ENCODE results near the gene TAS2R42. TPM values are rescaled to one million over a fixed set of nuclear protein-coding genes. Genes with fewer than 3 reads are reported as not detected.

Gene TAS2R42, protein sequence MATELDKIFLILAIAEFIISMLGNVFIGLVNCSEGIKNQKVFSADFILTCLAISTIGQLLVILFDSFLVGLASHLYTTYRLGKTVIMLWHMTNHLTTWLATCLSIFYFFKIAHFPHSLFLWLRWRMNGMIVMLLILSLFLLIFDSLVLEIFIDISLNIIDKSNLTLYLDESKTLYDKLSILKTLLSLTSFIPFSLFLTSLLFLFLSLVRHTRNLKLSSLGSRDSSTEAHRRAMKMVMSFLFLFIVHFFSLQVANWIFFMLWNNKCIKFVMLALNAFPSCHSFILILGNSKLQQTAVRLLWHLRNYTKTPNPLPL
- total RNA-seq: not detected in 2 replicates

DNA sequence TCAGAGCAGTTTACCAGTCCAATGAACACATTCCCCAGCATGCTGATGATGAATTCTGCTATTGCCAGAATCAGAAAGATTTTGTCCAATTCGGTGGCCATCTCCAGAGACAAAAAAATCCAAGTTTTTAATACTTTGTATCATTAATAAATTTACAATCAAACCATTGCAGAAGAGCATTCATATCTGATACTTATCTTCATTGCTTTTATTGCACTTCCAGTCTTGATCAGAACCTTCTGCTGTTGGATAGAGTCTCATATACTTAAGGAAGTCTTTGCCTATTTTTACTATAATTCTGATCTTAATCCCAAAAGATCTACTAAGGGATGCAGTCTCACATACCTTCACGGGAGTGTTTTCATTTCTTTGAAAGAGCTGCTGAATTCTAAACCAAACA is at the start of gene TAS2R42:
TAS2R42 (minus strand) TSS at position 101 of the 400 bp plus-strand sequence; CDS start at position 101, 0 bp downstream.

DNA sequence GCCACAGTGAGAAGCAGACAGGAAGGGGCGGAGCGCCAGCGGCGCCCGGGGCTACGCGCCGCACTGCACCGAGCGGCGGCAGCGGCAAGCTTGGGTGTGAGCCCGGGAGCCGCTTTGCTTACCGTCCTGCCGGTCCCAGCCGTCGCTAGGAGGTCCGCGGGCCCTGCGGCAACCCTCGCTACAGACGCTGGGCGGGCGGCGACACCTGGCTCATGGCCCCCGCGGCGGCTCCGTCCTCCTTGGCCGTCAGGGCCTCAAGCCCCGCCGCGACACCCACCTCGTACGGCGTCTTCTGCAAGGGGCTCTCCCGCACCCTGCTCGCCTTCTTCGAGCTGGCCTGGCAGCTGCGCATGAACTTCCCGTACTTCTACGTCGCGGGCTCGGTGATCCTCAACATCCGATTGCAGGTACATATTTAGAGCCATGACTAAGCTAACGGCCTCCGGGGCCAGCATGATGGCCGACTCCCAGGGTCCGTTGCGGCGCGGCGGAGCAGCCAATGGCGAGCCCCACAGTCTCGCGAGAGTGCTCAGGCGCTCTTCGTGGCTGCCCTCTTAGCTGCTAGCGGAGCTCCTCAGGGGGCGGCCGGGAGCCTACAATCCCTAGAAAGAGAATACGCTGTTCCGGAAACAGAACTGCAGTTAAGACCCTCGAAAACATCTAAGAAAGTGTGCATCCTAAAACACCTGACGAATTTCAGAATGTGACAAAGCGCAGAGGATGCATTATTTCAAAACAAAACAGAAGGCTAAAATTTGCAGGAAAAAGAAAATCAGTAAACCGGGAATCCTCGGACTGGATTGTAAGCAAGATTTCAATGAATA is 15.4 kb downstream of the TAS2R42 start, which contains the start of gene SMIM10L1:
SMIM10L1 (plus strand) TSS at position 50 of the 824 bp plus-strand sequence; CDS start at position 213, 163 bp downstream.

Other genes starting within 250 kb of the TAS2R42 start
- 2.9 and 3.6 TPM in 2 replicates for gene TAS2R14, start 247.7 kb downstream of the TAS2R42 start, total RNA-seq
- gene TAS2R50, start 200.0 kb downstream of the TAS2R42 start, total RNA-seq: 3.5 and 4.2 TPM in 2 replicates
- gene TAS2R20, start 188.6 kb downstream of the TAS2R42 start, total RNA-seq: 3.9 and 5.8 TPM in 2 replicates
- 7.9 and 10.8 TPM in 2 replicates for gene TAS2R19, start 164.3 kb downstream of the TAS2R42 start, total RNA-seq
- gene TAS2R31, start 155.5 kb downstream of the TAS2R42 start, total RNA-seq: 5.7 and 8.2 TPM in 2 replicates
- gene TAS2R46, start 124.6 kb downstream of the TAS2R42 start, total RNA-seq: 2.6 and 4.8 TPM in 2 replicates
- gene TAS2R43, start 94.6 kb downstream of the TAS2R42 start, total RNA-seq: 3.5 and 5.3 TPM in 2 replicates
- 6.5 and 9.1 TPM in 2 replicates for gene TAS2R30, start 52.3 kb downstream of the TAS2R42 start, total RNA-seq
- 5.7 and 6.3 TPM in 2 replicates for gene SMIM10L1, start 15.7 kb downstream of the TAS2R42 start, total RNA-seq
- not detected in 2 replicates for gene PRB3, start 82.8 kb upstream of the TAS2R42 start, total RNA-seq
- gene PRB4, start 123.5 kb upstream of the TAS2R42 start, total RNA-seq: not detected in 2 replicates
- gene PRB2, start 208.6 kb upstream of the TAS2R42 start, total RNA-seq: not detected in 2 replicates